ENCODE data around the gene STX18. TPM values are rescaled to one million over a fixed set of nuclear protein-coding genes. Genes with fewer than 3 reads are reported as not detected.
"Not testable (repeated sequence)": the region's sequence is repeated elsewhere in the genome, so short reads cannot be mapped to it uniquely, and the experiment has no call there.

STX18 gene
- total RNA-seq, 1 donor from 2014 or later: 15.1 TPM

GRCh38 chr4:4519297-4519894, 22.5 kb downstream of the STX18 start:
- H3K4me1 ChIP-seq (ENCODE audit: control insufficient read depth in 3 of 3, insufficient read depth in 3 of 3, low read length in 3 of 3): peaks cover 0 to 3% (median 0%) of the 10 kb centered on the region in 3 donors
- no peaks in the 10 kb centered on the region for H3K9me3 ChIP-seq (ENCODE audit: control insufficient read depth in 3 of 3, low read length in 3 of 3)
- no peak overlapping the region for H3K27ac ChIP-seq (ENCODE audit: low read depth, low read length)
- no peaks in the 10 kb centered on the region for H3K27me3 ChIP-seq (ENCODE audit: control insufficient read depth in 3 of 3, insufficient read depth in 3 of 3, low read length in 3 of 3)
- no peak overlapping the region for H3K9ac ChIP-seq (ENCODE audit: low read depth in 1 of 3, low read length in 3 of 3)
- no peak overlapping the region for H3K4me3 ChIP-seq (ENCODE audit: low read length in 3 of 3)
- H3K36me3 ChIP-seq (ENCODE audit: control insufficient read depth in 3 of 3, insufficient read depth in 3 of 3, low read length in 3 of 3): no peaks in the 10 kb centered on the region

GRCh38 chr4:4518747-4519146, 23.1 kb downstream of the STX18 start:
- no peak overlapping the region for H3K27ac ChIP-seq (ENCODE audit: low read depth, low read length)
- peaks cover 0 to 3% (median 0%) of the 10 kb centered on the region in 3 donors for H3K4me1 ChIP-seq (ENCODE audit: control insufficient read depth in 3 of 3, insufficient read depth in 3 of 3, low read length in 3 of 3)
- no peak overlapping the region for H3K4me3 ChIP-seq (ENCODE audit: low read length in 3 of 3)
- H3K36me3 ChIP-seq (ENCODE audit: control insufficient read depth in 3 of 3, insufficient read depth in 3 of 3, low read length in 3 of 3): no peaks in the 10 kb centered on the region
- H3K27me3 ChIP-seq (ENCODE audit: control insufficient read depth in 3 of 3, insufficient read depth in 3 of 3, low read length in 3 of 3): no peaks in the 10 kb centered on the region
- H3K9me3 ChIP-seq (ENCODE audit: control insufficient read depth in 3 of 3, low read length in 3 of 3): no peaks in the 10 kb centered on the region
- H3K9ac ChIP-seq (ENCODE audit: low read depth in 1 of 3, low read length in 3 of 3): no peak overlapping the region

- Histone ChIP-seq H3K4me1 (ENCODE audit: control insufficient read depth in 3 of 3, insufficient read depth in 3 of 3, low read length in 3 of 3) (no peaks in the 10 kb centered on the region), H3K9ac (ENCODE audit: low read depth in 1 of 3, low read length in 3 of 3) (no peak overlapping the region), H3K9me3 (ENCODE audit: control insufficient read depth in 3 of 3, low read length in 3 of 3) (no peaks in the 10 kb centered on the region), H3K27me3 (ENCODE audit: control insufficient read depth in 3 of 3, insufficient read depth in 3 of 3, low read length in 3 of 3) (no peaks in the 10 kb centered on the region), H3K36me3 (ENCODE audit: control insufficient read depth in 3 of 3, insufficient read depth in 3 of 3, low read length in 3 of 3) (no peaks in the 10 kb centered on the region), H3K27ac (ENCODE audit: low read depth, low read length) (no peak overlapping the region), H3K4me3 (ENCODE audit: low read length in 3 of 3) (no peak overlapping the region)
Measured at GRCh38 chr4:4514786-4515185, 27.1 kb downstream of the STX18 start.

- no peaks in the 10 kb centered on the region for H3K27me3 ChIP-seq (ENCODE audit: control insufficient read depth in 3 of 3, insufficient read depth in 3 of 3, low read length in 3 of 3)
- H3K4me1 ChIP-seq (ENCODE audit: control insufficient read depth in 3 of 3, insufficient read depth in 3 of 3, low read length in 3 of 3): no peaks in the 10 kb centered on the region
- no peak overlapping the region for H3K9ac ChIP-seq (ENCODE audit: low read depth in 1 of 3, low read length in 3 of 3)
- H3K9me3 ChIP-seq (ENCODE audit: control insufficient read depth in 3 of 3, low read length in 3 of 3): no peaks in the 10 kb centered on the region
- no peak overlapping the region for H3K27ac ChIP-seq (ENCODE audit: low read depth, low read length)
- no peak overlapping the region for H3K4me3 ChIP-seq (ENCODE audit: low read length in 3 of 3)
- no peaks in the 10 kb centered on the region for H3K36me3 ChIP-seq (ENCODE audit: control insufficient read depth in 3 of 3, insufficient read depth in 3 of 3, low read length in 3 of 3)
Measured at GRCh38 chr4:4512282-4512681, 29.6 kb downstream of the STX18 start.

DNA sequence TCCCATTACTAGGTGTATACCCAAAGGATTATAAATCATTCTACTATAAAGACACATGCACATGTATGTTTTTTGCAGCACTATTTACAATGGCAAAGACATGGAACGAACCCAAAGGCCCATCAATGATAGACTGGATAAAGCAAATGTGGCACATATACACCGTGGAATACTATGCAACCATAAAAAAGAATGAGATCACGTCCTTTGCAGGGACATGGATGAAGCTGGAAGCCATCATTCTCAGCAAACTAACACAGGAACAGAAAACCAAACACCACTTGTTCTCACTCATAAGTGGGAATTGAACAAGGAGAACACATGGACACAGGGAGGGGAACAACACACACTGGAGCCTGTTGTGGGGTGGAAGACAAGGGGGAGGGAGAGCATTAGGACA, 31.2 kb downstream of the STX18 start:
- not testable (repeated sequence) for H3K4me1 ChIP-seq (ENCODE audit: control insufficient read depth in 3 of 3, insufficient read depth in 3 of 3, low read length in 3 of 3); H3K36me3 ChIP-seq (ENCODE audit: control insufficient read depth in 3 of 3, insufficient read depth in 3 of 3, low read length in 3 of 3); H3K27me3 ChIP-seq (ENCODE audit: control insufficient read depth in 3 of 3, insufficient read depth in 3 of 3, low read length in 3 of 3); H3K9ac ChIP-seq (ENCODE audit: low read depth in 1 of 3, low read length in 3 of 3); H3K4me3 ChIP-seq (ENCODE audit: low read length in 3 of 3); H3K27ac ChIP-seq (ENCODE audit: low read depth, low read length); H3K9me3 ChIP-seq (ENCODE audit: control insufficient read depth in 3 of 3, low read length in 3 of 3)

DNA sequence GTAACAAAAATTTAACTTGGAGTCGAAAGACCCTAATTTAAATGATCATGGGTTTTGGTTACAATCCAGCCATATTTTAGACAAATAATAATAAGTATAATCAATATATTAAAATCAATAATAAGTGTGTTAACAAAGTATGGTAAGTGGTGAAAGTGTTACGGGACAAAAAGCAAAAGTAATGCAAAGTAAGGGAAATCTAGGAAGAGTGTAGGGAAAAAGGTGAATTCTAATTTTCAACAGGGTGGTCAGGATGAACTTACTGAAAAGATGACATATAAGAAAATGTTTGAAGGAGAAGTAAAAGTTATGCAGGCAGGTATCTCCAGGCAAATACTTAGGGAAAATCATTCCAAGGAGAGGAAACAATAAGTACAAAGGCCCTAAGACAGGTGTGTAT, 32.3 kb downstream of the STX18 start:
- Histone ChIP-seq H3K4me1 (ENCODE audit: control insufficient read depth in 3 of 3, insufficient read depth in 3 of 3, low read length in 3 of 3) (no peaks in the 10 kb centered on the region), H3K27ac (ENCODE audit: low read depth, low read length) (no peak overlapping the region), H3K4me3 (ENCODE audit: low read length in 3 of 3) (no peak overlapping the region), H3K9ac (ENCODE audit: low read depth in 1 of 3, low read length in 3 of 3) (no peak overlapping the region), H3K9me3 (ENCODE audit: control insufficient read depth in 3 of 3, low read length in 3 of 3) (no peaks in the 10 kb centered on the region), H3K27me3 (ENCODE audit: control insufficient read depth in 3 of 3, insufficient read depth in 3 of 3, low read length in 3 of 3) (no peaks in the 10 kb centered on the region), H3K36me3 (ENCODE audit: control insufficient read depth in 3 of 3, insufficient read depth in 3 of 3, low read length in 3 of 3) (no peaks in the 10 kb centered on the region)

- Histone ChIP-seq H3K4me1 (ENCODE audit: control insufficient read depth in 3 of 3, insufficient read depth in 3 of 3, low read length in 3 of 3) (no peaks in the 10 kb centered on the region), H3K36me3 (ENCODE audit: control insufficient read depth in 3 of 3, insufficient read depth in 3 of 3, low read length in 3 of 3) (no peaks in the 10 kb centered on the region), H3K27me3 (ENCODE audit: control insufficient read depth in 3 of 3, insufficient read depth in 3 of 3, low read length in 3 of 3) (no peaks in the 10 kb centered on the region), H3K9ac (ENCODE audit: low read depth in 1 of 3, low read length in 3 of 3) (no peak overlapping the region), H3K4me3 (ENCODE audit: low read length in 3 of 3) (no peak overlapping the region), H3K9me3 (ENCODE audit: control insufficient read depth in 3 of 3, low read length in 3 of 3) (no peaks in the 10 kb centered on the region), H3K27ac (ENCODE audit: low read depth, low read length) (no peak overlapping the region)
Measured at GRCh38 chr4:4507923-4508322, 33.9 kb downstream of the STX18 start.

GRCh38 chr4:4507403-4507802, 34.4 kb downstream of the STX18 start:
- Histone ChIP-seq H3K4me1 (ENCODE audit: control insufficient read depth in 3 of 3, insufficient read depth in 3 of 3, low read length in 3 of 3) (no peaks in the 10 kb centered on the region), H3K27me3 (ENCODE audit: control insufficient read depth in 3 of 3, insufficient read depth in 3 of 3, low read length in 3 of 3) (no peaks in the 10 kb centered on the region), H3K9ac (ENCODE audit: low read depth in 1 of 3, low read length in 3 of 3) (no peak overlapping the region), H3K4me3 (ENCODE audit: low read length in 3 of 3) (peak overlapping the region in 1 of 3 donors; percentile 14), H3K36me3 (ENCODE audit: control insufficient read depth in 3 of 3, insufficient read depth in 3 of 3, low read length in 3 of 3) (no peaks in the 10 kb centered on the region), H3K27ac (ENCODE audit: low read depth, low read length) (no peak overlapping the region), H3K9me3 (ENCODE audit: control insufficient read depth in 3 of 3, low read length in 3 of 3) (no peaks in the 10 kb centered on the region)

DNA sequence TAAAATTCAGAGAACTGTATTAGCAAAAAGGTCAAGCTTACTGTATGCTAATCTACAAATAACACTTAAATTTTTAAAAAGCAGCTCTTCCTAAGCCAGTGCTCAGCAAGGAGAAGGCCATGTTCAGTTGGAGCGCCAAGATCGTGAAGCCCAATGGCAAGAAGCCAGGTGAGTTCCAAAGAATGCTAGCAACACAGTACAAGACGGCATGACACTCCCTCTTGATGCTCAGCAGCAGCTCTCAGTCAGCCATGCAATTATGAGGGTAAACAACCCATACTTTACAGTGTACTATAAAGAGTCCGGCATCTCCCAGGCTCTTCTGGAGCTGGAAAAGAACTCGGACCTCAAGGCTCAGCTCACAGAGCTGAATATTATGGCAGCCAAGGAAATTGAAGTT, 34.9 kb downstream of the STX18 start:
- Histone ChIP-seq H3K9ac (ENCODE audit: low read depth in 1 of 3, low read length in 3 of 3) (no peak overlapping the region), H3K9me3 (ENCODE audit: control insufficient read depth in 3 of 3, low read length in 3 of 3) (no peaks in the 10 kb centered on the region), H3K27ac (ENCODE audit: low read depth, low read length) (no peak overlapping the region), H3K36me3 (ENCODE audit: control insufficient read depth in 3 of 3, insufficient read depth in 3 of 3, low read length in 3 of 3) (no peaks in the 10 kb centered on the region), H3K4me3 (ENCODE audit: low read length in 3 of 3) (no peak overlapping the region), H3K4me1 (ENCODE audit: control insufficient read depth in 3 of 3, insufficient read depth in 3 of 3, low read length in 3 of 3) (no peaks in the 10 kb centered on the region), H3K27me3 (ENCODE audit: control insufficient read depth in 3 of 3, insufficient read depth in 3 of 3, low read length in 3 of 3) (no peaks in the 10 kb centered on the region)

DNA sequence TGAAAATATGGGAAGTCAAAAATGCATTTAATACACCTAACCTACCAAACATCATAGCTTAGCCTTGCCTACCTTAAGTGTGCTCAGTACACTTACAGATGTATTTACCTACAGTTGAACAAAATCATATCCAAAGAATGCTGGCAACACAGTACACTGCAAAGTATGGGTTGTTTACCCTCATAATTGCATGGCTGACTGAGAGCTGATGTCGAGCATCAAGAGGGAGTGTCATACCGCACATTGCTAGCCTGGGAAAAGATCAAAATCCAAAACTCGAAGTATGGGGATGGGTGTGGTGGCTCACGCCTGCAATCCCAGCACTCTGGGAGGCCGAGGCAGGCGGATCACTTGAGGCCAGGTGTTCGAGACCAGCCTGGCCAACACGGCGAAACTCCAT, 36.6 kb downstream of the STX18 start:
- not testable (repeated sequence) for H3K9ac ChIP-seq (ENCODE audit: low read depth in 1 of 3, low read length in 3 of 3); H3K4me3 ChIP-seq (ENCODE audit: low read length in 3 of 3); H3K4me1 ChIP-seq (ENCODE audit: control insufficient read depth in 3 of 3, insufficient read depth in 3 of 3, low read length in 3 of 3); H3K36me3 ChIP-seq (ENCODE audit: control insufficient read depth in 3 of 3, insufficient read depth in 3 of 3, low read length in 3 of 3); H3K27me3 ChIP-seq (ENCODE audit: control insufficient read depth in 3 of 3, insufficient read depth in 3 of 3, low read length in 3 of 3); H3K27ac ChIP-seq (ENCODE audit: low read depth, low read length); H3K9me3 ChIP-seq (ENCODE audit: control insufficient read depth in 3 of 3, low read length in 3 of 3)

DNA sequence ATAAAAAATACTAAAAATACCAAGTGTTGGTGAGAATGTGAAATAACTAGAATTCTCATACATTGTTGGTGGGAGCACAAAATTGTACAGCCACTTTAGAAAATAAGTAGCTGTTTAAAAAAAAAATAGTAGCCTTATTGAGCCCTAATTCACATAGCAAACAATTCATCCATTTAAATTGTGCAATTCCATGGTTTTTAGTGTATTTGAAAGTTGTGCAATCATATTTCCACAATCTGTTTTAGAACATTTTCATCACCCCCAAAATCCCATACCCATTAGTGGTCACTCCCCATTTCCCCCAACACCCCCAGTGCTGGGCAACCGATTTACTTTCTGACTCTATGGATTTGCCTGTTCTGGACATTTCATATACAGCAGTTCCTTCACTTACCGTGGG, 37.1 kb downstream of the STX18 start:
- no peak overlapping the region for H3K4me3 ChIP-seq (ENCODE audit: low read length in 3 of 3)
- H3K9ac ChIP-seq (ENCODE audit: low read depth in 1 of 3, low read length in 3 of 3): no peak overlapping the region
- no peaks in the 10 kb centered on the region for H3K4me1 ChIP-seq (ENCODE audit: control insufficient read depth in 3 of 3, insufficient read depth in 3 of 3, low read length in 3 of 3)
- no peaks in the 10 kb centered on the region for H3K9me3 ChIP-seq (ENCODE audit: control insufficient read depth in 3 of 3, low read length in 3 of 3)
- no peak overlapping the region for H3K27ac ChIP-seq (ENCODE audit: low read depth, low read length)
- H3K36me3 ChIP-seq (ENCODE audit: control insufficient read depth in 3 of 3, insufficient read depth in 3 of 3, low read length in 3 of 3): no peaks in the 10 kb centered on the region
- H3K27me3 ChIP-seq (ENCODE audit: control insufficient read depth in 3 of 3, insufficient read depth in 3 of 3, low read length in 3 of 3): no peaks in the 10 kb centered on the region

All from skeletal muscle tissue (tissue), 4 donors.